Endodermal cell (in vitro differentiated cells): Measurements from ENCODE around the gene NLRC4. TPM values are rescaled to one million over a fixed set of nuclear protein-coding genes. Genes with fewer than 3 reads are reported as not detected.

Experiments used
- DNase-seq: peaks from one replicate; pipeline ENCODE4 v3.0.0-alpha.2; 2017
- H3K27ac ChIP-seq: 2 replicates; pipeline ENCODE4 v1.5.1; 2013; ENCODE audit warnings: mild to moderate bottlenecking, low read depth, low read length, moderate library complexity
- H3K27me3 ChIP-seq: 2 replicates; pipeline ENCODE4 v1.6.1; 2013; ENCODE audit warnings: mild to moderate bottlenecking, low read length, moderate library complexity; ENCODE audit not compliant: insufficient read depth, control insufficient read depth, poor library complexity, severe bottlenecking
- H3K36me3 ChIP-seq: 2 replicates; pipeline ENCODE4 v1.7.0; 2013; ENCODE audit warnings: mild to moderate bottlenecking, low read length, moderate library complexity; ENCODE audit not compliant: control insufficient read depth, insufficient read depth
- H3K4me1 ChIP-seq: one replicate; pipeline ENCODE4 v1.7.0; 2013; ENCODE audit warnings: low read length; ENCODE audit not compliant: control insufficient read depth, insufficient read depth
- H3K4me3 ChIP-seq: 2 replicates; pipeline ENCODE4 v1.5.1; 2013; ENCODE audit warnings: mild to moderate bottlenecking, low read length, moderate library complexity
- H3K9ac ChIP-seq: 2 replicates; pipeline ENCODE4 v1.6.1; 2013; ENCODE audit warnings: mild to moderate bottlenecking, low read length, moderate library complexity; ENCODE audit not compliant: poor library complexity, severe bottlenecking; ENCODE audit errors: extremely low read depth
- H3K9me3 ChIP-seq: 2 replicates; pipeline ENCODE4 v1.6.1; 2013; ENCODE audit warnings: mild to moderate bottlenecking, low read length, moderate library complexity; ENCODE audit not compliant: control insufficient read depth
- H3K27ac Mint-ChIP-seq: 2 replicates; pipeline ENCODE4 v1.8.0; 2020; ENCODE audit warnings: mixed read lengths
- H3K27me3 Mint-ChIP-seq: 2 replicates; pipeline ENCODE4 v1.8.0; 2021; ENCODE audit warnings: mild to moderate bottlenecking, mixed read lengths; ENCODE audit not compliant: insufficient read depth
- H3K36me3 Mint-ChIP-seq: 2 replicates; pipeline ENCODE4 v1.8.0; 2020; ENCODE audit warnings: low read depth, mixed read lengths
- H3K4me1 Mint-ChIP-seq: 2 replicates; pipeline ENCODE4 v1.8.0; 2020; ENCODE audit warnings: mixed read lengths
- H3K4me3 Mint-ChIP-seq: 2 replicates; pipeline ENCODE4 v1.8.0; 2020; ENCODE audit warnings: mild to moderate bottlenecking, moderate library complexity, mixed read lengths
- H3K9me3 Mint-ChIP-seq: 2 replicates; pipeline ENCODE4 v1.8.0; 2020; ENCODE audit warnings: mild to moderate bottlenecking, mixed read lengths
- WGBS, 2 experiments: methylation state at CpG; one replicate each; pipeline versions ENCODE4 v1.1.5 to v1.1.7; 2013; ENCODE audit warnings: missing lambda C conversion rate in 2 of 2, mixed read lengths in 1 of 2; ENCODE audit not compliant: insufficient coverage in 1 of 2, insufficient read length in 1 of 2; 5-methylcytosine and 5-hydroxymethylcytosine counted together
- total RNA-seq, 2 donors: library from RNA; stranded (reverse); fragmentation: NEBNext Ultra II Directional in 1 of 2; extraction: Animal tissue kit (Norgen Biotek cat#: 25700) in 1 of 2; gene quantifications; 2 replicates in 1 of 2; 3 replicates in 1 of 2; pipeline ENCODE4 v1.2.1, GENCODE V29; 2021
- TF ChIP-seq, protein P1 (sequence below): fragments of 200-600 bp; sonication (generic); conservative IDR thresholded peaks from 2 replicates; pipeline ENCODE4 v1.5.0; 2021; ENCODE audit warnings: antibody characterized with exemption, mild to moderate bottlenecking

The NLRC4 gene
- total RNA-seq, 2 donors from 2014 or later = not detected

DNA sequence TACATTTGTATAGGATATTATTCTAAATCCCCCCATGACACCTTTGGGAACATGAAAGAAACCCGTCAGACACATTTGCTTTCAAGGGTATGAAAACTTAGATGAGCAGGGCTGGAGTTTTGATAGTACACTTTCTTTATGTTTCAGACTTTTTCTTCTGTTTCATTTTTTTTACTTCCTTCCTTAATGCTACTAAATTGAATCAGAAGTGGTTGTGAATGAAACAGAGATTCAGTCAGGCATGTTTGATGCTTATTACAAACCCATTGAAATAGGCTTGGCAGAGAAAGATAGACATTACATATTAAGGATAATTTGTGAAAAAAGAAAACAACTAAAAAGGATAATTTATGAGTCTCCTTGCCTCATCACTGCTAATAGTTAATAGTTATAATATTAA, 72.3 kb downstream of the NLRC4 start:
- no peak overlapping the region for H3K9ac ChIP-seq
- H3K4me3 ChIP-seq = no peak overlapping the region
- H3K36me3 Mint-ChIP-seq = peaks cover 31% of the 10 kb centered on the region
- no peak for DNase-seq
- WGBS, 2 experiments = 100% methylated on average over 1 of the region's 1 CpG
- H3K27me3 Mint-ChIP-seq = no peaks in the 10 kb centered on the region
- H3K36me3 ChIP-seq = peaks cover 44% of the 10 kb centered on the region
- H3K27me3 ChIP-seq = no peaks in the 10 kb centered on the region
- no peak overlapping the region for H3K27ac ChIP-seq
- H3K9me3 Mint-ChIP-seq = no peaks in the 10 kb centered on the region
- H3K4me1 Mint-ChIP-seq = no peaks in the 10 kb centered on the region
- H3K27ac Mint-ChIP-seq = no peak overlapping the region
- TF ChIP-seq, protein P1, sequence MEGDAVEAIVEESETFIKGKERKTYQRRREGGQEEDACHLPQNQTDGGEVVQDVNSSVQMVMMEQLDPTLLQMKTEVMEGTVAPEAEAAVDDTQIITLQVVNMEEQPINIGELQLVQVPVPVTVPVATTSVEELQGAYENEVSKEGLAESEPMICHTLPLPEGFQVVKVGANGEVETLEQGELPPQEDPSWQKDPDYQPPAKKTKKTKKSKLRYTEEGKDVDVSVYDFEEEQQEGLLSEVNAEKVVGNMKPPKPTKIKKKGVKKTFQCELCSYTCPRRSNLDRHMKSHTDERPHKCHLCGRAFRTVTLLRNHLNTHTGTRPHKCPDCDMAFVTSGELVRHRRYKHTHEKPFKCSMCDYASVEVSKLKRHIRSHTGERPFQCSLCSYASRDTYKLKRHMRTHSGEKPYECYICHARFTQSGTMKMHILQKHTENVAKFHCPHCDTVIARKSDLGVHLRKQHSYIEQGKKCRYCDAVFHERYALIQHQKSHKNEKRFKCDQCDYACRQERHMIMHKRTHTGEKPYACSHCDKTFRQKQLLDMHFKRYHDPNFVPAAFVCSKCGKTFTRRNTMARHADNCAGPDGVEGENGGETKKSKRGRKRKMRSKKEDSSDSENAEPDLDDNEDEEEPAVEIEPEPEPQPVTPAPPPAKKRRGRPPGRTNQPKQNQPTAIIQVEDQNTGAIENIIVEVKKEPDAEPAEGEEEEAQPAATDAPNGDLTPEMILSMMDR = no peak
- H3K4me1 ChIP-seq = no peaks in the 10 kb centered on the region
- no peak overlapping the region for H3K4me3 Mint-ChIP-seq
- H3K9me3 ChIP-seq = no peaks in the 10 kb centered on the region

DNA sequence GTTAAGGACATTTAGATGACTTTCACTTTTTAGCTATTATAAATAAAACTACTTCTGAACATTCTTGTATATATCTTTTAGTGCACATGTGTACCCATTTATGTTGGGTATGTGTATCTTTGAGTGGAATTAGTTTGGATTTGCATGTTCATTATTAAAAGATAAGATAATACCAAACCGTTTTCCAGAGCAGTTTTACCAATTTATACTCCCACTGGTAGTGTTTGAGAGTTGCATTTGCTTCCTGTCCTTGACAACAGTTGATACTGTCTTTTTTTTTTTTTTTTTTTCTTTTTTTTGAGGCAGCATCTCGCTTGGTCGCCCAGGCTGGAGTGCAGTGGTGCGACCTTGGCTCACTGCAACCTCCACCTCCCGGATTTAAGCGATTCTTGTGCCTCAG, 75.7 kb downstream of the NLRC4 start:
- H3K27ac Mint-ChIP-seq = no peak overlapping the region
- no peaks in the 10 kb centered on the region for H3K9me3 ChIP-seq
- WGBS, 2 experiments = 97 to 100% methylated on average over 4 to 5 of the region's 6 CpGs
- H3K4me1 ChIP-seq = no peaks in the 10 kb centered on the region
- no peak overlapping the region for H3K9ac ChIP-seq
- H3K9me3 Mint-ChIP-seq = no peaks in the 10 kb centered on the region
- H3K27ac ChIP-seq = no peak overlapping the region
- no peak for DNase-seq
- peaks cover 43% of the 10 kb centered on the region for H3K36me3 Mint-ChIP-seq
- no peak overlapping the region for H3K4me3 ChIP-seq
- H3K36me3 ChIP-seq = peaks cover 42% of the 10 kb centered on the region
- H3K4me1 Mint-ChIP-seq = no peaks in the 10 kb centered on the region
- TF ChIP-seq, protein P1 = no peak
- no peaks in the 10 kb centered on the region for H3K27me3 ChIP-seq
- no peaks in the 10 kb centered on the region for H3K27me3 Mint-ChIP-seq
- H3K4me3 Mint-ChIP-seq = no peak overlapping the region

DNA sequence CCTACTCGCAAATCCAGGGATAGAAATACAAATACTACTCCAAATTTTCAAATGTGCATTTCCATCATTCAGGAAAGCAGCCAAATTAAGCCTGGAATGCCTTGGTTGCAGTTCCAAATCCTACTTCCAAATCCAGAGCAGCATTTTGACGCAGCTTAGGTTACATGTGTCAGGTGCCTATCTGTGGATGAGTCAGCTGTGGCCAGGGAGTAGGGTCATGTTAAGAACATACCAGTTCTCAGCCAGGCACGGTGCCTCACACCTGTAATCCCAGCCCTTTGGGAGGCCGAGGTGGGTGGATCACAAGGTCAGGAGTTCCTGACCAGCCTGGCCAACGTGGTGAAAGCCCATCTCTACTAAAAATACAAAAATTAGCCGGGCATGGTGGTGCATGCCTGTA, 82.0 kb downstream of the NLRC4 start:
- TF ChIP-seq, protein P1 = no peak
- Histone ChIP-seq H3K27me3 (no peaks in the 10 kb centered on the region), H3K36me3 (peaks cover 40% of the 10 kb centered on the region), H3K27ac (no peak overlapping the region), H3K4me1 (no peaks in the 10 kb centered on the region), H3K9ac (no peak overlapping the region), H3K9me3 (no peaks in the 10 kb centered on the region), H3K4me3 (no peak overlapping the region)
- Mint-ChIP-seq H3K4me1 (no peaks in the 10 kb centered on the region), H3K9me3 (no peaks in the 10 kb centered on the region), H3K4me3 (no peak overlapping the region), H3K36me3 (peaks cover 48% of the 10 kb centered on the region), H3K27me3 (no peaks in the 10 kb centered on the region), H3K27ac (no peak overlapping the region)
- DNase-seq = no peak
- WGBS, 2 experiments = 95 to 97% methylated on average over 4 to 6 of the region's 6 CpGs

Other genes starting within 250 kb of the NLRC4 start
- gene DPY30, start 225.1 kb downstream of the NLRC4 start, total RNA-seq = 100 to 1,000 TPM; 146 to 173 TPM
- 10 to 100 TPM; 25.7 to 34.6 TPM for gene SPAST, start 201.3 kb downstream of the NLRC4 start, total RNA-seq
- gene SLC30A6, start 99.0 kb downstream of the NLRC4 start, total RNA-seq = 10 to 100 TPM; 37.7 to 47.5 TPM
- gene YIPF4, start 13.0 kb upstream of the NLRC4 start, total RNA-seq = 10 to 100 TPM; 24.9 to 25.8 TPM
- 100 to 1,000 TPM in 1 of 2 donors, 10 to 100 TPM in 1; 84.6 to 111 TPM for gene BIRC6, start 92.1 kb upstream of the NLRC4 start, total RNA-seq